Activated T-helper 17 cell treated with anti-CD3 and anti-CD28 coated beads, Interleukin-2, amount 50 U/mL, for 72 hours (primary cell): ENCODE measurements around the gene PKNOX2. TPM values are rescaled to one million over a fixed set of nuclear protein-coding genes. Genes with fewer than 3 reads are reported as not detected.

Experiments
- ATAC-seq: fragments of 150-1000 bp; cut with Tn5 transposase; replicated peaks from 2 replicates; pipeline ENCODE4 v1.10.0; 2021; ENCODE audit warnings: mild to moderate bottlenecking, moderate library complexity
- H3K27ac Mint-ChIP-seq: one replicate; pipeline ENCODE4 v1.8.0; 2022; ENCODE audit warnings: mixed read lengths
- H3K27me3 Mint-ChIP-seq: one replicate; pipeline ENCODE4 v1.8.0; 2022; ENCODE audit warnings: mixed read lengths
- H3K36me3 Mint-ChIP-seq: one replicate; pipeline ENCODE4 v1.8.0; 2022; ENCODE audit warnings: low read depth, mild to moderate bottlenecking, mixed read lengths
- H3K4me1 Mint-ChIP-seq: one replicate; pipeline ENCODE4 v1.8.0; 2022; ENCODE audit warnings: mixed read lengths
- H3K4me3 Mint-ChIP-seq: one replicate; pipeline ENCODE4 v1.8.0; 2022; ENCODE audit warnings: mild to moderate bottlenecking, mixed read lengths
- H3K9me3 Mint-ChIP-seq: one replicate; pipeline ENCODE4 v1.8.0; 2022; ENCODE audit warnings: mixed read lengths
- total RNA-seq, 2 donors: library from RNA; stranded (reverse); gene quantifications; one replicate each; pipeline ENCODE4 v1.2.3, GENCODE V29; 2022

The PKNOX2 gene
- total RNA-seq, 2 donors from 2014 or later = not detected

- H3K27ac Mint-ChIP-seq = no peak overlapping the region
- peaks cover 28% of the 10 kb centered on the region for H3K27me3 Mint-ChIP-seq
- no peaks in the 10 kb centered on the region for H3K9me3 Mint-ChIP-seq
- H3K36me3 Mint-ChIP-seq = no peaks in the 10 kb centered on the region
- ATAC-seq = peak; percentile 64
- H3K4me1 Mint-ChIP-seq = peaks cover 5% of the 10 kb centered on the region
- H3K4me3 Mint-ChIP-seq = no peak overlapping the region
Observed at GRCh38 chr11:125141686-125142535, 22.6 kb upstream of the PKNOX2 start.

GRCh38 chr11:125146232-125146631 lies 18.3 kb upstream of the PKNOX2 start:
- Mint-ChIP-seq H3K27me3 (peaks cover 16% of the 10 kb centered on the region), H3K36me3 (no peaks in the 10 kb centered on the region), H3K9me3 (no peaks in the 10 kb centered on the region), H3K27ac (no peak overlapping the region), H3K4me1 (peaks cover 5% of the 10 kb centered on the region), H3K4me3 (no peak overlapping the region)
- no peak for ATAC-seq

DNA sequence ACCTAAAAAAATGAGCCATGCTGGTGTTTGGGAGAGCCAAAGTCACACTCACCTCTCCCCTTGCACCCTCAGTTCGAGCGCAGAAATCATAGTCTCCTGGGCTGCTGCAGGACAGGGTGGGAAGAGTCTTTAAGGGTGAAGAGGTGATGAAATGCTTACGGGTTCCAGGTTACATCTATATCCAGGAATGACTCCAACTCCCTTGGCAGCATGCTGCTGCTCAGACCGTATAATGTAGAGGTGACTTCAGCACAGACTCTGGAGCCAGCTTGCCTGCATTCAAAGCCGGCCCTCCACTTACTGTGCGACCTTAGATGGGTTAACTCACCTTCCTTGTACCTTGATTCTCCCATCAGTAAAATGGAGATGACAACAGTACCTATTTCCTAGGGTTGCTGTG lies 17.3 kb upstream of the PKNOX2 start:
- Mint-ChIP-seq H3K4me3 (no peak overlapping the region), H3K36me3 (no peaks in the 10 kb centered on the region), H3K4me1 (no peaks in the 10 kb centered on the region), H3K27ac (no peak overlapping the region), H3K9me3 (no peaks in the 10 kb centered on the region), H3K27me3 (peaks cover 12% of the 10 kb centered on the region)
- no peak for ATAC-seq

DNA sequence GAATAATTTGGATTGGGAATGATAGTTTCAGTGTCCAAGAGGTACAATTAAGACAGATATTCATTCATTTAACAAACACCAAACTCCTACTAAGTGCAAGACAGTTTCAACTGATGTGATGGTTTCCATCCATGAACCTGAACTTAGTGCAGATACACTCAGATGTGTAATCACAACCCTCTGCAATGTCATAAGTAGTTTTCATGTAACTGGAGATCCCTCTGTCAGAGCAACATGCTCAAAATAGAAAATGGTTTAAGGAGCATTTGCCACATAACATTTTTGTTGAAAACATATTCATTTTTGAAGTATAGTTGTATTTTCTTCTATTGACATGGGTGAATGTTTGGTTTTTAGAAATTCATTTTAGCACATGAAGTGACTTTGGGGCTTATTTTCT lies 16.5 kb upstream of the PKNOX2 start:
- no peak overlapping the region for H3K27ac Mint-ChIP-seq
- H3K27me3 Mint-ChIP-seq = peaks cover 9% of the 10 kb centered on the region
- H3K4me3 Mint-ChIP-seq = no peak overlapping the region

DNA sequence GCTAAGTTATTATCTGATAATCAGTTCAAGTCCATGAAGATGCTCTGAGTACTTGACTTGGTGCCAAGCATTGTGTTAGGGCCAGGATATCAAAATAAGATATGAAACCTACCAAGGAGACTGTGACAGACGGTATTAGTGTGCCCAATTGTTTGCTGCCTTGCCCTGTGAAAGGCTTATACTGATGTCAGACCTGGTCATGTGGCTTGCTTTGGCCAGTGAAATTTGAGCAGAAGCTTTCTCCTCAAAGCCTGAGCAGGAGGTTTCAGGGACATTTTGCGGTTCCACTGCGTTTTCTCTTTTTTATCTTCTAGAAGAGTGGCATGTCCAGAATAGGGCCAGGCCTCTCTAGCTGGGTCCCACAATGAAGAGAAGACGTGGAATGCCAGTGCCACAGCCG lies 15.8 kb upstream of the PKNOX2 start:
- no peaks in the 10 kb centered on the region for H3K4me1 Mint-ChIP-seq
- H3K4me3 Mint-ChIP-seq = no peak overlapping the region
- H3K27ac Mint-ChIP-seq = no peak overlapping the region

More for the DNA sequence above, 16.5 kb upstream of the PKNOX2 start:
- ATAC-seq = no peak
- H3K9me3 Mint-ChIP-seq = no peaks in the 10 kb centered on the region
- H3K36me3 Mint-ChIP-seq = no peaks in the 10 kb centered on the region
- no peaks in the 10 kb centered on the region for H3K4me1 Mint-ChIP-seq

DNA sequence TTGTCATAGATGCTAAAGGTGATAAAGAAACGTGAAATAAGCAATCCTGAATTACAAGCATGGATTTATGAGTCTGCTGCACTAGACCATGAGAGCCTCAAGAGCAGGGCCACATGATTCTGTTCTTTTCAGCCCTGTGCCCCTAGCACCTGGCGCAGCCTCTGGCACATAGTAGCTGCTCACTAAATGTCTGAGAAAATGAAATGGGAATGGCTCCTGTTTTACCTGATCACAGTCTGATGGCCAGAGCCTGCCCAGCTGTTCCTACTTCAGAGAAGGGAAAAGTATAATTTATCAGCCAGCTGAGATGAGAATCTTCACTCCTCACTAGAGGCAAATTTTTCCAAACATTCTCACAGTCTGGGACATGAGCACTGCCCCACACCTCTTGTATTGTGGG lies 10.7 kb upstream of the PKNOX2 start:
- no peak overlapping the region for H3K27ac Mint-ChIP-seq
- H3K36me3 Mint-ChIP-seq = no peaks in the 10 kb centered on the region
- ATAC-seq = no peak
- H3K9me3 Mint-ChIP-seq = no peaks in the 10 kb centered on the region
- no peaks in the 10 kb centered on the region for H3K4me1 Mint-ChIP-seq
- H3K27me3 Mint-ChIP-seq = peaks cover 30% of the 10 kb centered on the region
- no peak overlapping the region for H3K4me3 Mint-ChIP-seq

More for the DNA sequence above, 15.8 kb upstream of the PKNOX2 start:
- no peaks in the 10 kb centered on the region for H3K36me3 Mint-ChIP-seq
- peaks cover 9% of the 10 kb centered on the region for H3K27me3 Mint-ChIP-seq
- ATAC-seq = no peak
- no peaks in the 10 kb centered on the region for H3K9me3 Mint-ChIP-seq

GRCh38 chr11:125154378-125155099 lies 10.0 kb upstream of the PKNOX2 start:
- Mint-ChIP-seq H3K27me3 (peaks cover 30% of the 10 kb centered on the region), H3K4me1 (no peaks in the 10 kb centered on the region), H3K27ac (no peak overlapping the region), H3K4me3 (no peak overlapping the region), H3K9me3 (no peaks in the 10 kb centered on the region), H3K36me3 (no peaks in the 10 kb centered on the region)
- no peak for ATAC-seq

DNA sequence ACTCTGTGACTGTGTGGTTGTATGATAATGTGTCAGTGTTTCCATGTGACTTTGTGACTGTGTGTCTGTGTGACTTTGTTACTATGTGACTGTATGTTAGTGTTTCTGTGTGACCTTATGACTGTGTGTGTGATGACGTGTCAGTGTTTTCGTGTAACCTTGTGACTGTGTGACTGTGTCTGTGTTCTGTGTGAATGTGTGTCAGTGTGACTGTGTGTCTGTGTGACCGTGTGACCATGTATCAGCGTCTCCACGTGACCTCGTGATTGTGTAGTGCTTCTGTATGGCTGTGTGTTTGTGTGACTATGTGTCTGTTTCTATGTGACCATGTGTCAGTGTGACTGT lies 9.5 kb upstream of the PKNOX2 start:
- H3K27ac Mint-ChIP-seq = no peak overlapping the region
- H3K4me3 Mint-ChIP-seq = no peak overlapping the region
- H3K4me1 Mint-ChIP-seq = no peaks in the 10 kb centered on the region
- H3K36me3 Mint-ChIP-seq = no peaks in the 10 kb centered on the region
- H3K27me3 Mint-ChIP-seq = peaks cover 31% of the 10 kb centered on the region
- H3K9me3 Mint-ChIP-seq = no peaks in the 10 kb centered on the region
- ATAC-seq = peak; percentile 24

DNA sequence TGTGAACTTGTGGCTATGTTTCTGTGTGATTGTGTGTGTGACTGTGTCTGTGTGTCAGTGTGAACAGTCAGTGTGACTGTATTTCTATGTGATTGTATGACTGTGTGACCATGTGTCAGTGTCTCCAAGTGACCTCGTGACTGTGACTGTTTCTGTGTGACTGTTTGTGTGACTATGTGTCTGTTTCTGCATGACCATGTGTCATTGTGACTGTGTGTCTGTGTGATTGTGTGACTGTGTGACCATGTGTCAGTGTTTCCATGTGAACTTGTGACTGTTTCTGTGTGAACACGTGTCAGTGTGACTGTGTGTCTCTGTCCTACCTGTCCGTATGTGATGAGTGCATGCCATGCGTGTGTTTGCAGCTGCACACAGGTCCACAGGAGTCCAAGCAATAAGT lies 8.8 kb upstream of the PKNOX2 start:
- no peak for ATAC-seq
- H3K36me3 Mint-ChIP-seq = no peaks in the 10 kb centered on the region
- no peak overlapping the region for H3K4me3 Mint-ChIP-seq
- no peak overlapping the region for H3K27ac Mint-ChIP-seq
- H3K27me3 Mint-ChIP-seq = peaks cover 38% of the 10 kb centered on the region
- H3K4me1 Mint-ChIP-seq = no peaks in the 10 kb centered on the region
- no peaks in the 10 kb centered on the region for H3K9me3 Mint-ChIP-seq

GRCh38 chr11:125156346-125157117 lies 8.0 kb upstream of the PKNOX2 start:
- no peaks in the 10 kb centered on the region for H3K9me3 Mint-ChIP-seq
- peaks cover 41% of the 10 kb centered on the region for H3K27me3 Mint-ChIP-seq
- no peak overlapping the region for H3K4me3 Mint-ChIP-seq
- H3K36me3 Mint-ChIP-seq = no peaks in the 10 kb centered on the region
- no peaks in the 10 kb centered on the region for H3K4me1 Mint-ChIP-seq
- no peak overlapping the region for H3K27ac Mint-ChIP-seq
- no peak for ATAC-seq

- Mint-ChIP-seq H3K4me1 (no peaks in the 10 kb centered on the region), H3K4me3 (no peak overlapping the region), H3K36me3 (no peaks in the 10 kb centered on the region), H3K9me3 (no peaks in the 10 kb centered on the region), H3K27me3 (peaks cover 45% of the 10 kb centered on the region), H3K27ac (no peak overlapping the region)
- no peak for ATAC-seq
Observed at GRCh38 chr11:125157118-125157733, 7.3 kb upstream of the PKNOX2 start.

DNA sequence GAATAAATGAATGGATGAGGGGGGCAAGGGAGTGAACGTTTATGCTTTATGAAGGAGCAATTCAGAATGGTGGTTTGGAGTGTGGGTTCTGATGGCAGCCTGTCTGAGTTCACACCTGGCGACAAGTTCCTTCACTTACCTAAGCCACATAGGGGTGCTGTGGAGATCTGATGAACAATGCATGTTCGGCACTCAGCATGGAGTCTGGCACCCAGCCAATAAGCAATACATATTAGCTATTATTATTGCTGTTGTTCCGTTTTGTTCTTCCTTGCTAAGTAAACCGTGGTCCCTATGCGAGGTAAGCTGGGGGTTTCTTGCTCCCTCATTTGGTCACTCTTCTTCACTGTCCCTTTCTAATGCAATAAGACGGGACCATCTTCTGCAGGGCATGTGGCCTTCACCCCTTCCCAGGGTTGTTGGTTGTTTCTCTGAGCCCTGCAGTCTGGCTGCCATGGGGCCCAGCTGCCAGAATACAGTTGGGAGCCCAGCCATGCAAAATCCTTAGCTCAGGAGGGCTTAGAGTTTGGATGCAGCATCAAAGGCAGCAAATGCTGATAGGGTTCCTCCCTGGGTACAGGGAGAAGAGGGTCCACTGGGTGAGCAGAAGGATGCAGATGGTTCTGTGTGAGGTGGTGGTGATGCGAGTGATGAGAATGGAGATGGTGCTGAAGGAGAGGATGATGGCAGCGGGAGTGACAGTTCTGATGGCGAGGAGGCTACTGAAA lies 6.4 kb upstream of the PKNOX2 start:
- Mint-ChIP-seq H3K36me3 (no peaks in the 10 kb centered on the region), H3K9me3 (no peaks in the 10 kb centered on the region), H3K4me1 (no peaks in the 10 kb centered on the region), H3K27ac (no peak overlapping the region), H3K4me3 (no peak overlapping the region), H3K27me3 (peaks cover 48% of the 10 kb centered on the region)
- ATAC-seq = no peak

GRCh38 chr11:125162743-125163142 lies 1.8 kb upstream of the PKNOX2 start:
- peaks cover 9% of the 10 kb centered on the region for H3K4me1 Mint-ChIP-seq
- no peaks in the 10 kb centered on the region for H3K9me3 Mint-ChIP-seq
- peaks cover 10% of the 10 kb centered on the region for H3K36me3 Mint-ChIP-seq
- ATAC-seq = no peak
- no peak overlapping the region for H3K4me3 Mint-ChIP-seq
- H3K27ac Mint-ChIP-seq = no peak overlapping the region
- peaks cover 53% of the 10 kb centered on the region for H3K27me3 Mint-ChIP-seq
